ENCODE data around the gene CPA1.

CPA1 gene

GRCh38 chr7:130417213-130417612, 36.9 kb downstream of the CPA1 start:
- H3K4me3 ChIP-seq (ENCODE audit: insufficient read depth, low read length, poor library complexity, severe bottlenecking), result no peak overlapping the region
- no peaks in the 10 kb centered on the region for H3K9me2 ChIP-seq (replicated peaks; ENCODE audit: insufficient read depth, low read length)
- H3K79me2 ChIP-seq (ENCODE audit: insufficient read depth, low read length), result no peaks in the 10 kb centered on the region
- H3K9me3 ChIP-seq (ENCODE audit: insufficient read depth, low read length), result no peaks in the 10 kb centered on the region
- no peaks in the 10 kb centered on the region for H3K36me3 ChIP-seq (ENCODE audit: low read length)
- H3K9ac ChIP-seq (ENCODE audit: low read length), result no peak overlapping the region
- no peak overlapping the region for H3K27ac ChIP-seq (ENCODE audit: low read depth, low read length)
- no peaks in the 10 kb centered on the region for H3K27me3 ChIP-seq (ENCODE audit: low read length)
- H2AFZ ChIP-seq (ENCODE audit: low read depth, low read length, severe bottlenecking), result no peak overlapping the region
- no peaks in the 10 kb centered on the region for H3F3A ChIP-seq (ENCODE audit: insufficient read depth)
- TF ChIP-seq CTCF (IDR thresholded peaks at IDR 0.05; ENCODE audit: insufficient read depth, low read length, poor library complexity, severe bottlenecking), result no peak
- no peak for TF ChIP-seq EZH2phosphoT487 (conservative IDR thresholded peaks at IDR 0.05; ENCODE audit: low read length)
- H4K20me1 ChIP-seq (ENCODE audit: low read depth, low read length), result no peaks in the 10 kb centered on the region
- H3K4me2 ChIP-seq (ENCODE audit: low read depth, low read length, poor library complexity, severe bottlenecking), result no peak overlapping the region

DNA sequence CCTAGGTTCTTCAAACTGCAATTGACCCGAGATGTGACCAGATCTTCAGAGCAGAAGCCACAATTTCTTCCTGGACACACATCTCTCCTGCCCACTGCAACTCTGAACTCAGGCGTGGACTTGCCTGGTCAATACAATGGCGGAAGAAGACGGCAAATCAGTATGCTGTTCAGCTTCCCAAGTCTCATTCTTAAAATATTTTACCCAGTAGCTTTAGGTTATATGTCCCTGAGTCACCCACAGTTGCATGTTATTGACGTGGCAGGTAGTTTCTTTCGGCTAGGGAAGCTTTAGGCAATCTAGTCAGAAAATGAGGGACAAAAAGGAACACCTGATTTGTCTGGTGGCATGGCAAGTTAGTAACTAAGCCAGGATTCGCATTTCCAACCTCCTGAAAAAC, 38.0 kb downstream of the CPA1 start:
- Histone ChIP-seq H3K27ac (ENCODE audit: low read depth, low read length) (no peak overlapping the region), H4K20me1 (ENCODE audit: low read depth, low read length) (no peaks in the 10 kb centered on the region), H3K9ac (ENCODE audit: low read length) (no peak overlapping the region), H3K36me3 (ENCODE audit: low read length) (no peaks in the 10 kb centered on the region), H3F3A (ENCODE audit: insufficient read depth) (no peaks in the 10 kb centered on the region), H3K4me2 (ENCODE audit: low read depth, low read length, poor library complexity, severe bottlenecking) (no peak overlapping the region), H3K27me3 (ENCODE audit: low read length) (no peaks in the 10 kb centered on the region), H3K9me3 (ENCODE audit: insufficient read depth, low read length) (no peaks in the 10 kb centered on the region), H3K4me3 (ENCODE audit: insufficient read depth, low read length, poor library complexity, severe bottlenecking) (no peak overlapping the region), H2AFZ (ENCODE audit: low read depth, low read length, severe bottlenecking) (no peak overlapping the region), H3K9me2 (replicated peaks; ENCODE audit: insufficient read depth, low read length) (no peaks in the 10 kb centered on the region), H3K79me2 (ENCODE audit: insufficient read depth, low read length) (no peaks in the 10 kb centered on the region)
- no peak for TF ChIP-seq CTCF (IDR thresholded peaks at IDR 0.05; ENCODE audit: insufficient read depth, low read length, poor library complexity, severe bottlenecking)
- TF ChIP-seq EZH2phosphoT487 (conservative IDR thresholded peaks at IDR 0.05; ENCODE audit: low read length), result no peak

- Histone ChIP-seq H3K27me3 (ENCODE audit: low read length) (no peaks in the 10 kb centered on the region), H3K9me3 (ENCODE audit: insufficient read depth, low read length) (no peaks in the 10 kb centered on the region), H2AFZ (ENCODE audit: low read depth, low read length, severe bottlenecking) (no peak overlapping the region), H3K36me3 (ENCODE audit: low read length) (no peaks in the 10 kb centered on the region; the same call in 1 of the 2 replicates), H3F3A (ENCODE audit: insufficient read depth) (no peaks in the 10 kb centered on the region), H3K27ac (ENCODE audit: low read depth, low read length) (no peak overlapping the region), H3K79me2 (ENCODE audit: insufficient read depth, low read length) (no peaks in the 10 kb centered on the region), H3K4me2 (ENCODE audit: low read depth, low read length, poor library complexity, severe bottlenecking) (no peak overlapping the region), H3K9ac (ENCODE audit: low read length) (no peak overlapping the region), H3K4me3 (ENCODE audit: insufficient read depth, low read length, poor library complexity, severe bottlenecking) (no peak overlapping the region), H3K9me2 (replicated peaks; ENCODE audit: insufficient read depth, low read length) (no peaks in the 10 kb centered on the region), H4K20me1 (ENCODE audit: low read depth, low read length) (no peaks in the 10 kb centered on the region)
- TF ChIP-seq CTCF (IDR thresholded peaks at IDR 0.05; ENCODE audit: insufficient read depth, low read length, poor library complexity, severe bottlenecking) (no peak), EZH2phosphoT487 (conservative IDR thresholded peaks at IDR 0.05; ENCODE audit: low read length) (no peak)
Observed at GRCh38 chr7:130419658-130420057, 39.4 kb downstream of the CPA1 start.
